ENCODE results near the gene DBNDD1.
A peak's percentile ranks its signal among the peaks of the same experiment; 100 is the strongest.

Gene DBNDD1

GRCh38 chr16:90034504-90034903 is 15.2 kb upstream of the DBNDD1 start:
- no peak for DNase-seq

GRCh38 chr16:90033387-90033786 is 14.1 kb upstream of the DBNDD1 start:
- no peak for DNase-seq

- DNase-seq: no peak
Measured at GRCh38 chr16:90032674-90033331, 13.5 kb upstream of the DBNDD1 start.

GRCh38 chr16:90031931-90032673 is 12.8 kb upstream of the DBNDD1 start:
- no peak for DNase-seq

GRCh38 chr16:90031186-90031930 is 12.1 kb upstream of the DBNDD1 start:
- no peak for DNase-seq

GRCh38 chr16:90028985-90029384 is 9.7 kb upstream of the DBNDD1 start:
- DNase-seq: no peak

- no peak for DNase-seq
Measured at GRCh38 chr16:90027611-90028010, 8.4 kb upstream of the DBNDD1 start.

- peak; percentile 23 for DNase-seq
Measured at GRCh38 chr16:90026135-90026534, 6.9 kb upstream of the DBNDD1 start.

GRCh38 chr16:90023078-90023447 is 3.8 kb upstream of the DBNDD1 start:
- no peak for DNase-seq

- DNase-seq: peak; percentile 85
Measured at GRCh38 chr16:90022209-90023077, 3.2 kb upstream of the DBNDD1 start.

- no peak for DNase-seq
Measured at GRCh38 chr16:90020838-90021382, 1.7 kb upstream of the DBNDD1 start.

GRCh38 chr16:90020260-90020837 is 1.1 kb upstream of the DBNDD1 start:
- no peak for DNase-seq

GRCh38 chr16:90019543-90020259 is 445 bp upstream of the DBNDD1 start:
- peak; percentile 56 for DNase-seq

- no peak for DNase-seq
Measured at GRCh38 chr16:90018297-90018651, 982 bp downstream of the DBNDD1 start.

GRCh38 chr16:90016339-90016950 is 2.8 kb downstream of the DBNDD1 start:
- no peak for DNase-seq

- DNase-seq: no peak
Measured at GRCh38 chr16:90015586-90016338, 3.5 kb downstream of the DBNDD1 start.

GRCh38 chr16:90012991-90013745 is 6.1 kb downstream of the DBNDD1 start:
- no peak for DNase-seq

GRCh38 chr16:90011908-90012501 is 7.3 kb downstream of the DBNDD1 start:
- no peak for DNase-seq

GRCh38 chr16:90011508-90011819 is 7.8 kb downstream of the DBNDD1 start:
- no peak for DNase-seq

Measured in CD4-positive, alpha-beta T cell treated with Interleukin-21 for 1 hour (primary cell).